Measurements from ENCODE around the gene GPR155.
"Not testable (repeated sequence)": the region's sequence is repeated elsewhere in the genome, so short reads cannot be mapped to it uniquely, and the experiment has no call there.

The GPR155 gene

DNA sequence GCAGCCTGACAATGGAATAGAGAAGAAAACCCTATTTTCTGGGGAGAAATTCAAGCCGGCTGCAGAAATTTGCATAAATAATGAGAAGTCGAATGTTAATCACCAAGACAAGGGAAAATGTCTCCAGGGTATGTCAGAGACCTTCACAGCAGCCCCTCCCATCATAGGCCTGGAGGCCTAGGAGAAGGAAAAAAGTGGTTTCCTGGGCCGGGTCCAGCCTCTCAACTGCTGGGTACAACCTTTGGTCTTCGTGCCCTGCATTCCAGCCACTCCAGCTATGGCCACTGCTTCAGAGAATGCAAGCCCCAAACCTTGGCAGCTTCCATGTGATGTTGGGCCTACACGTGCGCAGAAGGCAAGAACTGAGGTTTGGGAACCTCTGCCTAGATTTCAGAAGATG, 97.3 kb downstream of the GPR155 start:
- no peak overlapping the region for H4K91ac ChIP-seq (ENCODE audit: low read depth, low read length, poor library complexity)
- no peak overlapping the region for H3K9ac ChIP-seq (ENCODE audit: low read depth, low read length, poor library complexity)
- no peak overlapping the region for H2AFZ ChIP-seq (ENCODE audit: low read length)
- peaks cover 0 to 4% of the 10 kb centered on the region in 2 donors for H3K4me1 ChIP-seq (ENCODE audit: control insufficient read depth in 2 of 2, insufficient read depth in 1 of 2, low read depth in 1 of 2, low read length in 2 of 2)
- H3K9me3 ChIP-seq (replicated peaks in 1 of 2; ENCODE audit: control insufficient read depth in 2 of 2, insufficient read depth in 1 of 2, low read depth in 1 of 2, low read length in 2 of 2) = no peaks in the 10 kb centered on the region
- DNase-seq (ENCODE audit: low spot score) = no peak
- no peak overlapping the region for H3K4me3 ChIP-seq (ENCODE audit: low read length in 2 of 2)
- H3K4me2 ChIP-seq (ENCODE audit: insufficient read depth, low read length, poor library complexity, severe bottlenecking) = no peak overlapping the region
- no peak overlapping the region for H3K23ac ChIP-seq (ENCODE audit: low read depth, low read length, poor library complexity)
- H2BK5ac ChIP-seq (ENCODE audit: low read length) = no peak overlapping the region
- no peak overlapping the region for H4K8ac ChIP-seq (ENCODE audit: low read depth, low read length)
- no CpG with 5 or more reads among the region's 6 CpGs for WGBS, 2 donors (ENCODE audit: extremely low coverage in 2 of 2, insufficient read length in 2 of 2, insufficient replicate concordance in 1 of 2)
- H3K18ac ChIP-seq (ENCODE audit: low read length) = no peak overlapping the region
- H2BK15ac ChIP-seq (ENCODE audit: low read length) = no peak overlapping the region
- H3K14ac ChIP-seq (ENCODE audit: low read length) = no peak overlapping the region
- no peak overlapping the region for H3K27ac ChIP-seq (replicated peaks; ENCODE audit: low read length)
- H2AK5ac ChIP-seq (ENCODE audit: low read depth, low read length) = no peak overlapping the region
- no peak overlapping the region for H2BK120ac ChIP-seq (ENCODE audit: low read depth, low read length)
- no peak overlapping the region for H2BK12ac ChIP-seq (ENCODE audit: low read length)
- no peak overlapping the region for H3K4ac ChIP-seq (ENCODE audit: low read length)
- no peaks in the 10 kb centered on the region for H3K79me1 ChIP-seq (ENCODE audit: low read depth, low read length)
- H3K27me3 ChIP-seq (ENCODE audit: control insufficient read depth in 3 of 3, insufficient read depth in 3 of 3, low read depth in 1 of 3, low read length in 3 of 3) = no peaks in the 10 kb centered on the region
- H3K36me3 ChIP-seq (replicated peaks in 1 of 2; ENCODE audit: control insufficient read depth in 2 of 2, insufficient read depth in 2 of 2, low read length in 2 of 2) = peaks cover 5 to 53% of the 10 kb centered on the region in 2 donors

DNA sequence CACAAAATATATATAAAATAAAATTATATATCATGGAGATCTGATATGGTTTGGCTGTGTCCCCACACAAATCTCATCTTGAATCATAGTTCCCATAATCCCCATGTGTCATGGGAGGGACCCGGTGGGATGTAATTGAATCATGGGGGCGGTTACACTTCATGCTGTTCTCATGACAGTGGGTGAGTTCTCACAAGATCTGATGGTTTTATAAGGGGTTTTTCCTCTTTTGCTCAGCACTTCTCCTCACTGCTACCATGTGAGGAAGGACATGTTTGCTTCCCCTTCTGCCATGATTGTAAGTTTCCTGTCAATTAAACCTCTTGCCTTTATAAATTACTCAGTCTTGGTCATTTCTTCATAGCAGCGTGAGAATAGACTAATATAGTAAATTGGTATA, 98.1 kb downstream of the GPR155 start:
- H3K9me3 ChIP-seq (replicated peaks in 1 of 2; ENCODE audit: control insufficient read depth in 2 of 2, insufficient read depth in 1 of 2, low read depth in 1 of 2, low read length in 2 of 2); H3K14ac ChIP-seq (ENCODE audit: low read length); H3K27ac ChIP-seq (replicated peaks; ENCODE audit: low read length); H3K18ac ChIP-seq (ENCODE audit: low read length); H2BK120ac ChIP-seq (ENCODE audit: low read depth, low read length); H3K4me2 ChIP-seq (ENCODE audit: insufficient read depth, low read length, poor library complexity, severe bottlenecking); H3K4me3 ChIP-seq (ENCODE audit: low read length in 2 of 2); H3K27me3 ChIP-seq (ENCODE audit: control insufficient read depth in 3 of 3, insufficient read depth in 3 of 3, low read depth in 1 of 3, low read length in 3 of 3); H4K8ac ChIP-seq (ENCODE audit: low read depth, low read length); H3K9ac ChIP-seq (ENCODE audit: low read depth, low read length, poor library complexity); H2BK15ac ChIP-seq (ENCODE audit: low read length); H2AFZ ChIP-seq (ENCODE audit: low read length); H3K4me1 ChIP-seq (ENCODE audit: control insufficient read depth in 2 of 2, insufficient read depth in 1 of 2, low read depth in 1 of 2, low read length in 2 of 2); H2AK5ac ChIP-seq (ENCODE audit: low read depth, low read length); H3K79me1 ChIP-seq (ENCODE audit: low read depth, low read length); H3K4ac ChIP-seq (ENCODE audit: low read length); H3K23ac ChIP-seq (ENCODE audit: low read depth, low read length, poor library complexity); H2BK12ac ChIP-seq (ENCODE audit: low read length); H4K91ac ChIP-seq (ENCODE audit: low read depth, low read length, poor library complexity); DNase-seq (ENCODE audit: low spot score); H2BK5ac ChIP-seq (ENCODE audit: low read length): not testable (repeated sequence)
- H3K36me3 ChIP-seq (replicated peaks in 1 of 2; ENCODE audit: control insufficient read depth in 2 of 2, insufficient read depth in 2 of 2, low read length in 2 of 2) = peaks cover 5 to 61% of the 10 kb centered on the region in 2 donors
- no CpG with 5 or more reads among the region's 3 CpGs for WGBS, 2 donors (ENCODE audit: extremely low coverage in 2 of 2, insufficient read length in 2 of 2, insufficient replicate concordance in 1 of 2)

DNA sequence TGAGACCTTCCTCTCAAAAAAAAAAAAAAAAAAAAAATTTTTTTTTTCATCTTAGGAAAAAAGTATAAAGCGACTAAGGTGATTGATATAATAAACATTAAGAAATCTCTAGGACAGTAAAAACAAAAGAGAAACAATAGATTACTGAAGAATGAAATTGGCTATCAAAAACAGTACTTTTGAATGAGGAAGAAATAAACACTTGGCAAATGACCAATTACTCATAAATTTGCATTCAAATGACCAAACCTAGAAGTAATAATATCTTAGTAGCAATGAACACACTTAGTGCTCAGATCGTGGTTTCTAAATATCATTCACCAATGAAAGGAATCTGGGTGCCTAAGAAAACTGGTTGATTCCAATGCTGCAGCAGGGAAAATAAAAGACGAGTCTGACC, 101.6 kb downstream of the GPR155 start:
- Histone ChIP-seq H3K18ac (ENCODE audit: low read length) (no peak overlapping the region), H3K4me3 (ENCODE audit: low read length in 2 of 2) (no peak overlapping the region), H3K9me3 (replicated peaks in 1 of 2; ENCODE audit: control insufficient read depth in 2 of 2, insufficient read depth in 1 of 2, low read depth in 1 of 2, low read length in 2 of 2) (no peaks in the 10 kb centered on the region), H4K91ac (ENCODE audit: low read depth, low read length, poor library complexity) (no peak overlapping the region), H2BK5ac (ENCODE audit: low read length) (no peak overlapping the region), H3K4me1 (ENCODE audit: control insufficient read depth in 2 of 2, insufficient read depth in 1 of 2, low read depth in 1 of 2, low read length in 2 of 2) (no peaks in the 10 kb centered on the region), H3K4me2 (ENCODE audit: insufficient read depth, low read length, poor library complexity, severe bottlenecking) (no peak overlapping the region), H4K8ac (ENCODE audit: low read depth, low read length) (no peak overlapping the region), H3K27ac (replicated peaks; ENCODE audit: low read length) (no peak overlapping the region), H3K14ac (ENCODE audit: low read length) (no peak overlapping the region), H2BK120ac (ENCODE audit: low read depth, low read length) (no peak overlapping the region), H3K27me3 (ENCODE audit: control insufficient read depth in 3 of 3, insufficient read depth in 3 of 3, low read depth in 1 of 3, low read length in 3 of 3) (no peaks in the 10 kb centered on the region), H3K23ac (ENCODE audit: low read depth, low read length, poor library complexity) (no peak overlapping the region), H3K36me3 (replicated peaks in 1 of 2; ENCODE audit: control insufficient read depth in 2 of 2, insufficient read depth in 2 of 2, low read length in 2 of 2) (peaks cover 5 to 62% of the 10 kb centered on the region in 2 donors), H3K79me1 (ENCODE audit: low read depth, low read length) (no peaks in the 10 kb centered on the region), H3K9ac (ENCODE audit: low read depth, low read length, poor library complexity) (no peak overlapping the region), H3K4ac (ENCODE audit: low read length) (no peak overlapping the region), H2BK15ac (ENCODE audit: low read length) (no peak overlapping the region), H2BK12ac (ENCODE audit: low read length) (no peak overlapping the region), H2AK5ac (ENCODE audit: low read depth, low read length) (no peak overlapping the region), H2AFZ (ENCODE audit: low read length) (no peak overlapping the region)
- no peak for DNase-seq (ENCODE audit: low spot score)
- no CpG with 5 or more reads among the region's 3 CpGs for WGBS, 2 donors (ENCODE audit: extremely low coverage in 2 of 2, insufficient read length in 2 of 2, insufficient replicate concordance in 1 of 2)

DNA sequence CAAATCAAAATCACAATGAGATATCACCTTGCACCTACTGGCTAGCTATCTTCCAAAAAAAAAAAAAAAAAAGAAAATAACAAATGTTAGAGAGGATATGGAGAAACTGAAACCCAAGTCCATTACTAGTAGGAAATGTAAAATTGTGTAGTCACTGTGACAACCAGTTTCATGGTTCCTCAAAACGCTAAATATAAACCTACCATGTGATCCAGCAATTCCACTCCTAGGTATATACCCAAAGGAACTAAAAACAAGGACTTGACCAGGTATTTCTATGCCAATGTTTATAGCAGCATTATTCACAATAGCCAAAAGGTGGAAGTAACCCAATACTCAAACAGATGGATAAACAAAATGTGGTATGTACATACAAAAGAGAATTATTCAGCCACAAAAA, 103.0 kb downstream of the GPR155 start:
- no peak for DNase-seq (ENCODE audit: low spot score)
- no peak overlapping the region for H2BK15ac ChIP-seq (ENCODE audit: low read length)
- no peak overlapping the region for H4K91ac ChIP-seq (ENCODE audit: low read depth, low read length, poor library complexity)
- no peak overlapping the region for H2BK12ac ChIP-seq (ENCODE audit: low read length)
- H2BK5ac ChIP-seq (ENCODE audit: low read length) = no peak overlapping the region
- H4K8ac ChIP-seq (ENCODE audit: low read depth, low read length) = no peak overlapping the region
- H3K79me1 ChIP-seq (ENCODE audit: low read depth, low read length) = no peaks in the 10 kb centered on the region
- no peak overlapping the region for H3K4me3 ChIP-seq (ENCODE audit: low read length in 2 of 2)
- no peak overlapping the region for H3K18ac ChIP-seq (ENCODE audit: low read length)
- no peak overlapping the region for H2AFZ ChIP-seq (ENCODE audit: low read length)
- H3K4me1 ChIP-seq (ENCODE audit: control insufficient read depth in 2 of 2, insufficient read depth in 1 of 2, low read depth in 1 of 2, low read length in 2 of 2) = no peaks in the 10 kb centered on the region
- no peak overlapping the region for H2BK120ac ChIP-seq (ENCODE audit: low read depth, low read length)
- no peak overlapping the region for H3K4ac ChIP-seq (ENCODE audit: low read length)
- WGBS, 2 donors (ENCODE audit: extremely low coverage in 2 of 2, insufficient read length in 2 of 2, insufficient replicate concordance in 1 of 2) = no CpG with 5 or more reads among the region's 1 CpG
- no peak overlapping the region for H3K27ac ChIP-seq (replicated peaks; ENCODE audit: low read length)
- H3K23ac ChIP-seq (ENCODE audit: low read depth, low read length, poor library complexity) = no peak overlapping the region
- H3K9me3 ChIP-seq (replicated peaks in 1 of 2; ENCODE audit: control insufficient read depth in 2 of 2, insufficient read depth in 1 of 2, low read depth in 1 of 2, low read length in 2 of 2) = no peaks in the 10 kb centered on the region
- no peak overlapping the region for H3K4me2 ChIP-seq (ENCODE audit: insufficient read depth, low read length, poor library complexity, severe bottlenecking)
- peaks cover 8 to 70% of the 10 kb centered on the region in 2 donors for H3K36me3 ChIP-seq (replicated peaks in 1 of 2; ENCODE audit: control insufficient read depth in 2 of 2, insufficient read depth in 2 of 2, low read length in 2 of 2)
- no peak overlapping the region for H2AK5ac ChIP-seq (ENCODE audit: low read depth, low read length)
- no peaks in the 10 kb centered on the region for H3K27me3 ChIP-seq (ENCODE audit: control insufficient read depth in 3 of 3, insufficient read depth in 3 of 3, low read depth in 1 of 3, low read length in 3 of 3)
- no peak overlapping the region for H3K14ac ChIP-seq (ENCODE audit: low read length)
- H3K9ac ChIP-seq (ENCODE audit: low read depth, low read length, poor library complexity) = no peak overlapping the region

All from neuronal stem cell (in vitro differentiated cells).